Activated CD4-positive, alpha-beta memory T cell treated with anti-CD3 and anti-CD28 coated beads, Interleukin-2, amount 10 ng/mL, durations not matched to agents 7 days and 5 days (primary cell): ENCODE results near the gene GLI1. TPM values are rescaled to one million over a fixed set of nuclear protein-coding genes. Genes with fewer than 3 reads are reported as not detected.

Experiments
- CTCF ChIA-PET: fragments of 350-600 bp; sonication (Branson Sonifier 250); formaldehyde crosslinking; loops from one replicate; lab custom pipeline; 2021; ENCODE audit warnings: antibody characterized with exemption, inconsistent platforms; lab: Charles Lee
- POLR2A ChIA-PET: fragments of 350-600 bp; sonication (Branson Sonifier 250); formaldehyde crosslinking; loops from one replicate; lab custom pipeline; 2021; ENCODE audit warnings: antibody characterized with exemption; lab: Charles Lee
- DNase-seq: peaks from one replicate; pipeline ENCODE4 v3.0.0-alpha.2; 2020
- H3K27ac Mint-ChIP-seq: one replicate; pipeline ENCODE4 v1.8.0; 2021; ENCODE audit warnings: mild to moderate bottlenecking, mixed read lengths
- H3K27me3 Mint-ChIP-seq: one replicate; pipeline ENCODE4 v1.8.0; 2021; ENCODE audit warnings: mixed read lengths
- H3K36me3 Mint-ChIP-seq: one replicate; pipeline ENCODE4 v1.8.0; 2021; ENCODE audit warnings: low read depth, mixed read lengths
- H3K4me1 Mint-ChIP-seq: one replicate; pipeline ENCODE4 v1.8.0; 2021; ENCODE audit warnings: mixed read lengths
- H3K4me3 Mint-ChIP-seq: one replicate; pipeline ENCODE4 v1.8.0; 2021; ENCODE audit warnings: mild to moderate bottlenecking, mixed read lengths
- H3K9me3 Mint-ChIP-seq: one replicate; pipeline ENCODE4 v1.8.0; 2021; ENCODE audit warnings: mixed read lengths
- total RNA-seq, 2 experiments: library from RNA; stranded (reverse); gene quantifications; one replicate each; pipeline ENCODE4 v1.2.3, GENCODE V29; 2021

GLI1 gene
- total RNA-seq, 2 experiments from 2014 or later, result 0.30 to 0.48 TPM

DNA sequence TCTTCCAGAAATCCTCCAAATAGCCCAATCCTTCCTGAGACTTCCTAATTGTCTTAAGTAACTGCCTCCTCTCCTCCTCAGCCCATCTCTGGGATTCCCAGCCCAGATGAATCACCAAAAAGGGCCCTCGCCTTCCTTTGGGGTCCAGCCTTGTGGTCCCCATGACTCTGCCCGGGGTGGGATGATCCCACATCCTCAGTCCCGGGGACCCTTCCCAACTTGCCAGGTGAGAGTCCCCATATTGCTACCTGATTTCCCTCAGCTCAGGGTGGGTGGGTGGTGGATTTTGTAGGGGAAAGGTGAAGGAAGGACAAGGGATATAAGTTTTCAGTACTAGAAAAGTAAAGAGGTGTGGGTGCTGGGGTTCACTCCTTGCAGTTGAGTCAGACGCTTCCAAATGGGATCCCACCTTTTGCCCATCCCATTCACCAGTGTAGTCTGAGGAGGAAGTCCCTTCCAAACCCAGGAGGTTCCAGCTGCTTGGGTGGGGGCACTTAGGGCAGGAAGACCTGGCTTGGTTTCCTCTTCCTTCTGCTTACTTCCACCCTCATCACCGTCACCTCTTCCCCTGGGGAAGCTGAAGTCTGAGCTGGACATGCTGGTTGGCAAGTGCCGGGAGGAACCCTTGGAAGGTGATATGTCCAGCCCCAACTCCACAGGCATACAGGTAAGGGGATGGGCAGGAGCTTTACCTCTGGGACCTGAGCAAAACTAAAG, 5.6 kb downstream of the GLI1 start:
- DNase-seq, result no peak
- H3K4me3 Mint-ChIP-seq, result no peak overlapping the region
- CTCF ChIA-PET, result interaction anchor here (2.3 to 9.8 kb wide), 2 partner anchors 10 to 12 kb away, joined by 12 to 204 read pairs; partner anchors contain the start of gene ARHGAP9
- H3K27me3 Mint-ChIP-seq, result peaks cover 20% of the 10 kb centered on the region
- H3K9me3 Mint-ChIP-seq, result no peaks in the 10 kb centered on the region
- POLR2A ChIA-PET, result interaction anchor here (1.0 to 2.2 kb wide), 4 partner anchors 9 to 35 kb away, joined by 5 to 13 read pairs (median 5); partner anchors contain the start of gene ARHGAP9
- H3K4me1 Mint-ChIP-seq, result peaks cover 42% of the 10 kb centered on the region
- peaks cover 21% of the 10 kb centered on the region for H3K36me3 Mint-ChIP-seq
- no peak overlapping the region for H3K27ac Mint-ChIP-seq

DNA sequence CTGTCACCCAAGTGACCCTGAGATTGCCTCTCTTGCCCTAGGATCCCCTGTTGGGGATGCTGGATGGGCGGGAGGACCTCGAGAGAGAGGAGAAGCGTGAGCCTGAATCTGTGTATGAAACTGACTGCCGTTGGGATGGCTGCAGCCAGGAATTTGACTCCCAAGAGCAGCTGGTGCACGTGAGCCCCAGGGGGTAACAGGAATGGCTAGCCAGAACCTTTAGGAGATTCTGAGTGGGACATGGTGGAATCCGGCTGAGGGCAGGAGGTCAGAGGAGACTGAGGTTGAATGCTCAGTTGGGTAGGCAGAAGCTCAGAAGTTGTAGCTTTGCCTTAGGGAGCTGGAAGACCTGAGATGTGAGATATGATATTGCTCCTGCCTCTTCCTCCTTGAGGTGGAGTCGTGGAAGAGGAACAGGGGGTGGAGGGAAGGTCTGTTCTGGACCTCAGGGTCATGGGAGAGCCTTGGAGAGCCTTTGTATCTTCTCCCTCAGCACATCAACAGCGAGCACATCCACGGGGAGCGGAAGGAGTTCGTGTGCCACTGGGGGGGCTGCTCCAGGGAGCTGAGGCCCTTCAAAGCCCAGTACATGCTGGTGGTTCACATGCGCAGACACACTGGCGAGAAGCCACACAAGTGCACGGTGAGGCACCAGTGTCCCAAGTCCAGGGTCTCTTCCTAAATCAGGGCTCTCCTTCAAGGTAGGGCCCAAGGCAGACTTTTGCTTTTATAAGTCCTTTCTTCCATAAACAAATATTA, 6.3 kb downstream of the GLI1 start:
- H3K36me3 Mint-ChIP-seq, result peaks cover 22% of the 10 kb centered on the region
- ChIA-PET POLR2A (interaction anchor here (1.0 to 2.2 kb wide), 4 partner anchors 9 to 36 kb away, joined by 5 to 13 read pairs (median 5); partner anchors contain the start of gene ARHGAP9), CTCF (interaction anchor here (0.6 to 9.8 kb wide), 4 partner anchors 9 to 253 kb away, joined by 3 to 204 read pairs (median 8); partner anchors contain the start of gene ARHGAP9)
- no peak for DNase-seq
- H3K4me1 Mint-ChIP-seq, result peaks cover 38% of the 10 kb centered on the region
- H3K27ac Mint-ChIP-seq, result no peak overlapping the region
- H3K4me3 Mint-ChIP-seq, result no peak overlapping the region
- no peaks in the 10 kb centered on the region for H3K9me3 Mint-ChIP-seq
- peaks cover 15% of the 10 kb centered on the region for H3K27me3 Mint-ChIP-seq

DNA sequence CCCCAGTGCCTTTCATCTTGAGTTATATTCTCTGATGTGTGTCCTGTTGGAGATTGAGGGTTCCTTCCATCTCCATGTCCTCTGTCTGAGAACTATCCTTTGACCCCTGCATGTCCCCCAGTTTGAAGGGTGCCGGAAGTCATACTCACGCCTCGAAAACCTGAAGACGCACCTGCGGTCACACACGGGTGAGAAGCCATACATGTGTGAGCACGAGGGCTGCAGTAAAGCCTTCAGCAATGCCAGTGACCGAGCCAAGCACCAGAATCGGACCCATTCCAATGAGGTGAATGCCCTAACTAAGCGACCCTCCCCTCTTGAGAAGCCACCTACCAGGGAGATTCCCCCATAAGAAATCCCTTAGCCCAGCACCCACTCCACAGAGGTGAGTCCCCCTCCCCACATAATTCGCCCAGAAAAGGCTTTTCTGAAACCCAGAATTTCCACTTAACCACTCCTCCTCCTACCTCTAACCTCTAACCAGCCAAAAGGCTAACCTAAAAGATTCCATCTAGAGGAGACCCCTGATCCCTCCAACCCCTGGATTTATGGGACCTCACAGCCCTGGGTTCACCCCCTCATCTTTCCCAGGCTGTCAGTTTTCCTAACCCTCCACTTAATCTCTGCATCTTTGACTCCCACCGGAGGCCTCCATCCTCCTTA, 7.8 kb downstream of the GLI1 start:
- POLR2A ChIA-PET, result no interaction called here
- Mint-ChIP-seq H3K36me3 (peaks cover 31% of the 10 kb centered on the region), H3K27ac (no peak overlapping the region), H3K4me3 (no peak overlapping the region), H3K27me3 (peaks cover 5% of the 10 kb centered on the region), H3K4me1 (peaks cover 28% of the 10 kb centered on the region), H3K9me3 (no peaks in the 10 kb centered on the region)
- CTCF ChIA-PET, result interaction anchor here (15.2 kb wide), 1 partner anchor 5 kb away, joined by 204 read pairs; the partner anchor contains the start of gene GLI1
- DNase-seq, result no peak

DNA sequence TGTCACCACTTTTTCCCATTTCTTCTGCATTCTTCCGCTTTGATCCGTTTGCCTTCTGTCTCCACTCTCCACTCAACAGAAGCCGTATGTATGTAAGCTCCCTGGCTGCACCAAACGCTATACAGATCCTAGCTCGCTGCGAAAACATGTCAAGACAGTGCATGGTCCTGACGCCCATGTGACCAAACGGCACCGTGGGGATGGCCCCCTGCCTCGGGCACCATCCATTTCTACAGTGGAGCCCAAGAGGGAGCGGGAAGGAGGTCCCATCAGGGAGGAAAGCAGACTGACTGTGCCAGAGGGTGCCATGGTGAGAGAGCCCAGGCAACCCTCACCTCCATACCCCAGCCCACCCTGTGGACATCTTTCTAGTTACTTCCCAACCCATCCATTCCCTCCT, 8.3 kb downstream of the GLI1 start:
- H3K4me3 Mint-ChIP-seq, result no peak overlapping the region
- peaks cover 36% of the 10 kb centered on the region for H3K36me3 Mint-ChIP-seq
- ChIA-PET CTCF (interaction anchor here (1.2 to 15.2 kb wide), 2 partner anchors 6 to 9 kb away, joined by 3 to 204 read pairs; partner anchors contain the start of gene GLI1), POLR2A (interaction anchor here (0.6 kb wide), 1 partner anchor 1153 kb away, joined by 6 read pairs; no protein-coding TSS in a partner anchor)
- H3K27me3 Mint-ChIP-seq, result no peaks in the 10 kb centered on the region
- H3K9me3 Mint-ChIP-seq, result no peaks in the 10 kb centered on the region
- H3K27ac Mint-ChIP-seq, result no peak overlapping the region
- no peak for DNase-seq
- peaks cover 25% of the 10 kb centered on the region for H3K4me1 Mint-ChIP-seq

DNA sequence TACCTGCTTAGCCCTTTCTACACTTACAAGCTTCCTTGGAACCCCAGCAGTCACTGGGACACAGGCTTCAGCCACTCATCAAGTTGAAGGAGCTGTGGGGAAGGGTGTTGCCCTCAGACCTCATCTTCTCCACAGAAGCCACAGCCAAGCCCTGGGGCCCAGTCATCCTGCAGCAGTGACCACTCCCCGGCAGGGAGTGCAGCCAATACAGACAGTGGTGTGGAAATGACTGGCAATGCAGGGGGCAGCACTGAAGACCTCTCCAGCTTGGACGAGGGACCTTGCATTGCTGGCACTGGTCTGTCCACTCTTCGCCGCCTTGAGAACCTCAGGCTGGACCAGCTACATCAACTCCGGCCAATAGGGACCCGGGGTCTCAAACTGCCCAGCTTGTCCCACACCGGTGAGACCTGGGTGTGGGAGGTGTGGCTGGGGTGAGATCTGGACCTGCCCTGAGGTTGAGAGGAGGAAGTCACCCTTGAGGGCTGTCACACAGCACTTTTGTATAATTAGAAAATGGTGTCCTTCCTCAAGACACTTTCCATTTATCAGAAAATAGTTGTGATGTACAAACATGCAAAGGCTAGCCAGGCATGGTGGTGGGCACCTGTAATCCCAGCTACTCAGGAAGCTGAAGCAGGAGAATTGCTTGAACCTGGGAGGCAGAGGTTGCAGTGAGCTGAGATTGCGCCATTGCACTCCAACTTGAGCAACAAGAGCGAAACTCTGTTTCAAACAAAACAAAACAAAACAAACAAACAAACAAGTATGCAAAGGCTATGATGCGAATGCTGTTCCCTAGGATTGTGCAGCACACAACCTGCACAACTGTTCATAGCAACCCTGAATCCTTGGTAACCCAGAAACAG, 9.9 kb downstream of the GLI1 start:
- DNase-seq, result no peak
- Mint-ChIP-seq H3K4me1 (peaks cover 23% of the 10 kb centered on the region), H3K4me3 (no peak overlapping the region), H3K27me3 (no peaks in the 10 kb centered on the region), H3K9me3 (no peaks in the 10 kb centered on the region), H3K36me3 (peaks cover 50% of the 10 kb centered on the region), H3K27ac (no peak overlapping the region)
- ChIA-PET CTCF (interaction anchor here (0.6 to 15.2 kb wide), 2 partner anchors 8 to 13 kb away, joined by 3 to 204 read pairs; partner anchors contain the start of gene GLI1), POLR2A (interaction anchor here (1.6 kb wide), 1 partner anchor 11 kb away, joined by 6 read pairs; no protein-coding TSS in a partner anchor)

DNA sequence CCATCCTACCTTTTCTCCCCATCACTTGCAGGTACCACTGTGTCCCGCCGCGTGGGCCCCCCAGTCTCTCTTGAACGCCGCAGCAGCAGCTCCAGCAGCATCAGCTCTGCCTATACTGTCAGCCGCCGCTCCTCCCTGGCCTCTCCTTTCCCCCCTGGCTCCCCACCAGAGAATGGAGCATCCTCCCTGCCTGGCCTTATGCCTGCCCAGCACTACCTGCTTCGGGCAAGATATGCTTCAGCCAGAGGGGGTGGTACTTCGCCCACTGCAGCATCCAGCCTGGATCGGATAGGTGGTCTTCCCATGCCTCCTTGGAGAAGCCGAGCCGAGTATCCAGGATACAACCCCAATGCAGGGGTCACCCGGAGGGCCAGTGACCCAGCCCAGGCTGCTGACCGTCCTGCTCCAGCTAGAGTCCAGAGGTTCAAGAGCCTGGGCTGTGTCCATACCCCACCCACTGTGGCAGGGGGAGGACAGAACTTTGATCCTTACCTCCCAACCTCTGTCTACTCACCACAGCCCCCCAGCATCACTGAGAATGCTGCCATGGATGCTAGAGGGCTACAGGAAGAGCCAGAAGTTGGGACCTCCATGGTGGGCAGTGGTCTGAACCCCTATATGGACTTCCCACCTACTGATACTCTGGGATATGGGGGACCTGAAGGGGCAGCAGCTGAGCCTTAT, 10.8 kb downstream of the GLI1 start:
- Mint-ChIP-seq H3K27me3 (no peaks in the 10 kb centered on the region), H3K9me3 (no peaks in the 10 kb centered on the region), H3K36me3 (peaks cover 56% of the 10 kb centered on the region), H3K27ac (no peak overlapping the region), H3K4me1 (peaks cover 22% of the 10 kb centered on the region), H3K4me3 (no peak overlapping the region)
- ChIA-PET POLR2A (interaction anchor here (1.6 kb wide), 1 partner anchor 12 kb away, joined by 6 read pairs; no protein-coding TSS in a partner anchor), CTCF (interaction anchor here (0.6 to 15.2 kb wide), 2 partner anchors 8 to 14 kb away, joined by 3 to 204 read pairs; partner anchors contain the start of gene GLI1)
- no peak for DNase-seq

DNA sequence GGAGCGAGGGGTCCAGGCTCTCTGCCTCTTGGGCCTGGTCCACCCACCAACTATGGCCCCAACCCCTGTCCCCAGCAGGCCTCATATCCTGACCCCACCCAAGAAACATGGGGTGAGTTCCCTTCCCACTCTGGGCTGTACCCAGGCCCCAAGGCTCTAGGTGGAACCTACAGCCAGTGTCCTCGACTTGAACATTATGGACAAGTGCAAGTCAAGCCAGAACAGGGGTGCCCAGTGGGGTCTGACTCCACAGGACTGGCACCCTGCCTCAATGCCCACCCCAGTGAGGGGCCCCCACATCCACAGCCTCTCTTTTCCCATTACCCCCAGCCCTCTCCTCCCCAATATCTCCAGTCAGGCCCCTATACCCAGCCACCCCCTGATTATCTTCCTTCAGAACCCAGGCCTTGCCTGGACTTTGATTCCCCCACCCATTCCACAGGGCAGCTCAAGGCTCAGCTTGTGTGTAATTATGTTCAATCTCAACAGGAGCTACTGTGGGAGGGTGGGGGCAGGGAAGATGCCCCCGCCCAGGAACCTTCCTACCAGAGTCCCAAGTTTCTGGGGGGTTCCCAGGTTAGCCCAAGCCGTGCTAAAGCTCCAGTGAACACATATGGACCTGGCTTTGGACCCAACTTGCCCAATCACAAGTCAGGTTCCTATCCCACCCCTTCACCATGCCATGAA, 11.5 kb downstream of the GLI1 start:
- Mint-ChIP-seq H3K9me3 (no peaks in the 10 kb centered on the region), H3K4me1 (peaks cover 25% of the 10 kb centered on the region), H3K36me3 (peaks cover 57% of the 10 kb centered on the region), H3K27ac (no peak overlapping the region), H3K27me3 (no peaks in the 10 kb centered on the region), H3K4me3 (no peak overlapping the region)
- POLR2A ChIA-PET, result interaction anchor here (1.3 kb wide), 1 partner anchor 11 kb away, joined by 4 read pairs; no protein-coding TSS in a partner anchor
- CTCF ChIA-PET, result interaction anchor here (15.2 kb wide), 1 partner anchor 9 kb away, joined by 204 read pairs; the partner anchor contains the start of gene GLI1
- DNase-seq, result no peak

DNA sequence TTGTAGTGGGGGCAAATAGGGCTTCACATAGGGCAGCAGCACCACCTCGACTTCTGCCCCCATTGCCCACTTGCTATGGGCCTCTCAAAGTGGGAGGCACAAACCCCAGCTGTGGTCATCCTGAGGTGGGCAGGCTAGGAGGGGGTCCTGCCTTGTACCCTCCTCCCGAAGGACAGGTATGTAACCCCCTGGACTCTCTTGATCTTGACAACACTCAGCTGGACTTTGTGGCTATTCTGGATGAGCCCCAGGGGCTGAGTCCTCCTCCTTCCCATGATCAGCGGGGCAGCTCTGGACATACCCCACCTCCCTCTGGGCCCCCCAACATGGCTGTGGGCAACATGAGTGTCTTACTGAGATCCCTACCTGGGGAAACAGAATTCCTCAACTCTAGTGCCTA, 12.1 kb downstream of the GLI1 start:
- Mint-ChIP-seq H3K27me3 (no peaks in the 10 kb centered on the region), H3K27ac (no peak overlapping the region), H3K36me3 (peaks cover 63% of the 10 kb centered on the region), H3K4me3 (no peak overlapping the region), H3K4me1 (peaks cover 28% of the 10 kb centered on the region), H3K9me3 (no peaks in the 10 kb centered on the region)
- no peak for DNase-seq
- ChIA-PET POLR2A (interaction anchor here (1.3 kb wide), 1 partner anchor 11 kb away, joined by 4 read pairs; no protein-coding TSS in a partner anchor), CTCF (interaction anchor here (15.2 kb wide), 1 partner anchor 10 kb away, joined by 204 read pairs; the partner anchor contains the start of gene GLI1)

DNA sequence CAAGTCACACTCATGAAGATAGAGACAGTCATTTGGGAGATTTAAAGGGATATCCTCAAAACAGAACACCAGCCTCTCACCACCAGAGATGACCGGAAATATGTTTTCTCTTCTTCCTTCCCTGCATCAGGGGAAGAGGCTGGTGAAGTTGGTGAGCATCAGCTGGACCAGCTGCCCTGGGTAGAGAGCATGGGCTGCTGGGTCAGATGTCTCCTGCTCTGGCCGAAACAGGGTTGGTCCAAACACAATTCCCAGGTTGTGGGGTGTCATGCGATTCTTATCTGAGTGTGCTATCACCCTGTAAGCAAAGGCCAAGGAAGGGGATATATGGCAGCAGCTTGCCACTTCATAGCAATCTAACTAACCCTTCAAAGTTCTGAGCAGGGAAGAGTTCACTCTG, 12.8 kb downstream of the GLI1 start:
- Mint-ChIP-seq H3K36me3 (peaks cover 70% of the 10 kb centered on the region), H3K9me3 (no peaks in the 10 kb centered on the region), H3K4me3 (no peak overlapping the region), H3K4me1 (peaks cover 28% of the 10 kb centered on the region), H3K27ac (no peak overlapping the region), H3K27me3 (no peaks in the 10 kb centered on the region)
- ChIA-PET CTCF (interaction anchor here (15.2 kb wide), 1 partner anchor 10 kb away, joined by 204 read pairs; the partner anchor contains the start of gene GLI1), POLR2A (interaction anchor here (1.3 kb wide), 1 partner anchor 12 kb away, joined by 4 read pairs; no protein-coding TSS in a partner anchor)
- DNase-seq, result no peak

DNA sequence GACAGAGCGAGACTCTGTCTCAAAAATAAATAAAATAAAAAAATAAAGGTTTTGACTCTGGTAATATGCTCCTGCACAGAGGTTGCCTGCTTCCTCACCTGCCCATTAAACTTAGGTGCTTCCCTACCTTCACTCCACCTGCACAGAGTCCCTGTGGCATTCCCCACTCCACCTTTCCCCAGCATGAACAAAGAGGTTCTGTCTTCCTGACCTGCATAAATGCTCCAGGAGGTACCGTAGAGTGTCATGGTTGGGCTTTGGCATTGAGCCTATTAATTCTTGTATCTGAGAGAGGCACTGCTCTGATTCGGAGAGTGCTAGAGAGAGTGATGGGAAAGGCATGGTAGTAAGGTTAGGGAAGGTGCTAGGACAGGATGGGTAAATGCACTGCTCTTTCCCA, 13.8 kb downstream of the GLI1 start:
- Mint-ChIP-seq H3K9me3 (no peaks in the 10 kb centered on the region), H3K4me3 (no peak overlapping the region), H3K27me3 (no peaks in the 10 kb centered on the region), H3K4me1 (peaks cover 32% of the 10 kb centered on the region), H3K27ac (no peak overlapping the region), H3K36me3 (peaks cover 71% of the 10 kb centered on the region)
- DNase-seq, result no peak
- POLR2A ChIA-PET, result interaction anchor here (7.9 kb wide), 1 partner anchor 13 kb away, joined by 72 read pairs; the partner anchor contains the start of gene GLI1
- CTCF ChIA-PET, result interaction anchor here (0.7 to 15.2 kb wide), 3 partner anchors 11 to 244 kb away, joined by 3 to 204 read pairs (median 4); partner anchors contain the start of genes GLI1 and SHMT2
